NCI-H748 (cell line): ENCODE results near the gene SHROOM2.

Source experiments
- DNase-seq: peaks from one replicate; lab custom pipeline; 2025; ENCODE audit not compliant: unreplicated experiment; lab: John Stamatoyannopoulos, UW

SHROOM2 gene

GRCh38 chrX:9937761-9938160 is 151.5 kb downstream of the SHROOM2 start:
- DNase-seq = no peak

GRCh38 chrX:9938516-9938915 is 152.3 kb downstream of the SHROOM2 start:
- DNase-seq = no peak

- DNase-seq = no peak
Observed at GRCh38 chrX:9940421-9940820, 154.2 kb downstream of the SHROOM2 start.

- DNase-seq = no peak
Observed at GRCh38 chrX:9942086-9942485, 155.9 kb downstream of the SHROOM2 start.

- DNase-seq = no peak
Observed at GRCh38 chrX:9943420-9943819, 157.2 kb downstream of the SHROOM2 start.

GRCh38 chrX:9947131-9947794 is 161.0 kb downstream of the SHROOM2 start:
- peak; percentile 81 for DNase-seq

- peak; percentile 43 for DNase-seq
Observed at GRCh38 chrX:9948406-9948805, 162.2 kb downstream of the SHROOM2 start.

GRCh38 chrX:9952300-9952699 is 166.1 kb downstream of the SHROOM2 start:
- DNase-seq = no peak

- DNase-seq = no peak
Observed at GRCh38 chrX:9953396-9953795, 167.2 kb downstream of the SHROOM2 start.

- no peak for DNase-seq
Observed at GRCh38 chrX:9955506-9955905, 169.3 kb downstream of the SHROOM2 start.

GRCh38 chrX:9957743-9958142 is 171.5 kb downstream of the SHROOM2 start:
- no peak for DNase-seq

GRCh38 chrX:9958183-9958582 is 172.0 kb downstream of the SHROOM2 start:
- DNase-seq = no peak

- DNase-seq = no peak
Observed at GRCh38 chrX:9961750-9962149, 175.5 kb downstream of the SHROOM2 start.

- DNase-seq = no peak
Observed at GRCh38 chrX:9966775-9967408, 180.7 kb downstream of the SHROOM2 start, which contains the start of gene CLDN34. Gene CLDN34, plus strand, starts transcription at chrX:9967358. Its CDS starts 0 bp downstream, at chrX:9967358.

- DNase-seq = no peak
Observed at GRCh38 chrX:9977635-9978034, 191.4 kb downstream of the SHROOM2 start.

- DNase-seq = no peak
Observed at GRCh38 chrX:9980401-9980800, 194.2 kb downstream of the SHROOM2 start.

GRCh38 chrX:9980927-9981326 is 194.7 kb downstream of the SHROOM2 start:
- DNase-seq = no peak

GRCh38 chrX:9983441-9983840 is 197.2 kb downstream of the SHROOM2 start:
- no peak for DNase-seq

- DNase-seq = no peak
Observed at GRCh38 chrX:9983846-9984245, 197.6 kb downstream of the SHROOM2 start.

- DNase-seq = no peak
Observed at GRCh38 chrX:9988762-9989161, 202.5 kb downstream of the SHROOM2 start.

GRCh38 chrX:9992061-9992460 is 205.8 kb downstream of the SHROOM2 start:
- DNase-seq = no peak

GRCh38 chrX:9992724-9993123 is 206.5 kb downstream of the SHROOM2 start:
- DNase-seq = no peak

- DNase-seq = peak; percentile 80
Observed at GRCh38 chrX:9995855-9996339, 209.7 kb downstream of the SHROOM2 start.
